22Rv1 (cell line): ENCODE measurements around the gene DDX31.

Experiments used
- CTCF ChIP-seq: fragments of 450-650 bp; IDR thresholded peaks from 2 replicates; pipeline ENCODE4 v1.5.1; 2017; ENCODE audit warnings: mild to moderate bottlenecking
- ZFX ChIP-seq: fragments of 450-650 bp; IDR thresholded peaks from 2 replicates; pipeline ENCODE4 v1.6.1; 2017; ENCODE audit warnings: antibody characterized with exemption, borderline replicate concordance

GRCh38 chr9:132648283-132648682, 21.5 kb downstream of the DDX31 start:
- TF ChIP-seq CTCF (no peak), ZFX (no peak)
